SU-DHL-6 (cell line): ENCODE results near the gene PLCL1.

Source experiments
- H2AFZ ChIP-seq: fragments of 200-600 bp; sonication (generic); 2 replicates; pipeline ENCODE4 v1.6.1; 2014; ENCODE audit warnings: low read depth, mild to moderate bottlenecking, moderate library complexity, mixed read lengths, antibody characterized with exemption, low read length; ENCODE audit not compliant: severe bottlenecking
- H3F3A ChIP-seq: fragments of 200-600 bp; shearing (Covaris generic); 2 replicates; pipeline ENCODE4 v1.6.0; 2016; ENCODE audit warnings: antibody characterized with exemption, mild to moderate bottlenecking; ENCODE audit not compliant: insufficient read depth
- H3K27ac ChIP-seq: fragments of 200-600 bp; sonication (generic); 2 replicates; pipeline ENCODE4 v1.5.1; 2016; ENCODE audit warnings: low read depth, mild to moderate bottlenecking, low read length, moderate library complexity, mixed read lengths
- H3K27me3 ChIP-seq: fragments of 200-600 bp; sonication (generic), shearing (Covaris generic); 2 replicates; pipeline ENCODE4 v1.6.0; 2014; ENCODE audit warnings: mild to moderate bottlenecking, low read length
- H3K36me3 ChIP-seq: fragments of 200-600 bp; sonication (generic); 2 replicates; pipeline ENCODE4 v1.6.1; 2014; ENCODE audit warnings: mild to moderate bottlenecking, low read length, mixed read lengths
- H3K4me2 ChIP-seq: fragments of 300-600, 200-600 bp; shearing (Covaris generic), sonication (generic); 2 replicates; pipeline ENCODE4 v1.6.0; 2014; ENCODE audit warnings: low read length, low read depth, mild to moderate bottlenecking; ENCODE audit not compliant: poor library complexity, severe bottlenecking
- H3K4me3 ChIP-seq: fragments of 200-600 bp; sonication (generic); 2 replicates; pipeline ENCODE4 v1.5.1; 2014; ENCODE audit warnings: antibody characterized with exemption, low read length, mild to moderate bottlenecking, mixed read lengths; ENCODE audit not compliant: insufficient read depth, poor library complexity, severe bottlenecking
- H3K79me2 ChIP-seq: fragments of 200-600 bp; sonication (generic); 2 replicates; pipeline ENCODE4 v1.6.1; 2014; ENCODE audit warnings: mild to moderate bottlenecking, low read length, moderate library complexity; ENCODE audit not compliant: insufficient read depth
- H3K9ac ChIP-seq: fragments of 200-600 bp; sonication (generic); 2 replicates; pipeline ENCODE4 v1.7.0; 2014; ENCODE audit warnings: mild to moderate bottlenecking, low read length
- H3K9me2 ChIP-seq: fragments of 200-600 bp; sonication (generic); replicated peaks from 2 replicates; pipeline ENCODE4 v1.6.1; 2014; ENCODE audit warnings: low read length; ENCODE audit not compliant: insufficient read depth
- H3K9me3 ChIP-seq: fragments of 200-600 bp; sonication (generic); 2 replicates; pipeline ENCODE4 v1.6.1; 2014; ENCODE audit warnings: low read length, mixed read lengths; ENCODE audit not compliant: insufficient read depth
- H4K20me1 ChIP-seq: fragments of 200-600 bp; sonication (generic); 2 replicates; pipeline ENCODE4 v1.6.1; 2014; ENCODE audit warnings: low read depth, mild to moderate bottlenecking, antibody characterized with exemption, low read length, moderate library complexity, mixed read lengths
- EZH2phosphoT487 ChIP-seq: fragments of 200-600 bp; sonication (generic), shearing (Covaris generic); conservative IDR thresholded peaks from 2 replicates; pipeline ENCODE4 v1.6.1; 2018; ENCODE audit warnings: mild to moderate bottlenecking, antibody characterized with exemption, low read length, moderate library complexity, mixed read lengths
- TF ChIP-seq, protein P1 (sequence below): fragments of 200-600 bp; sonication (generic); IDR thresholded peaks from one replicate; pipeline ENCODE4 v1.5.1; 2017; ENCODE audit warnings: antibody characterized with exemption, mild to moderate bottlenecking, low read length, moderate library complexity; ENCODE audit not compliant: insufficient read depth, poor library complexity, severe bottlenecking

PLCL1 gene

DNA sequence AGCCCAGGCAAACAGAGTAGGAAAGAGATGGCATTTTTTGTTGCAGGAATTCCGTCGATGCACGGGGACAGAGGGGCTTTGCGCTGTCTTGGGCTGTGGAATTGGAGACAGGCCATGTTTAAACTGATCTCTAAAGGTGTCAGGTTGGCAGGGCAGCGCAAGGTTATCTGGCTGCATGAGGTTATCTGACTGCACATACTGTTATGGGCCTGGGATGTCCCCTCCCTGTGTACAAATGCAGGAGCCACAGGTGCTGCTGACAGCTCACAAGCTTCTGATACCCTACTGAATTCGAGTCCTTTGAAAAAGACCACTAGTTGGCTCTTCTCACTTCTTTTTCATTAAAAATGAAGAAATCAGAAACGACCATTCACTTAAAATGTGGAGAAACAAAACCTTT lies 255.4 kb downstream of the PLCL1 start:
- H3K4me2 ChIP-seq, result no peak overlapping the region
- TF ChIP-seq, protein P1, sequence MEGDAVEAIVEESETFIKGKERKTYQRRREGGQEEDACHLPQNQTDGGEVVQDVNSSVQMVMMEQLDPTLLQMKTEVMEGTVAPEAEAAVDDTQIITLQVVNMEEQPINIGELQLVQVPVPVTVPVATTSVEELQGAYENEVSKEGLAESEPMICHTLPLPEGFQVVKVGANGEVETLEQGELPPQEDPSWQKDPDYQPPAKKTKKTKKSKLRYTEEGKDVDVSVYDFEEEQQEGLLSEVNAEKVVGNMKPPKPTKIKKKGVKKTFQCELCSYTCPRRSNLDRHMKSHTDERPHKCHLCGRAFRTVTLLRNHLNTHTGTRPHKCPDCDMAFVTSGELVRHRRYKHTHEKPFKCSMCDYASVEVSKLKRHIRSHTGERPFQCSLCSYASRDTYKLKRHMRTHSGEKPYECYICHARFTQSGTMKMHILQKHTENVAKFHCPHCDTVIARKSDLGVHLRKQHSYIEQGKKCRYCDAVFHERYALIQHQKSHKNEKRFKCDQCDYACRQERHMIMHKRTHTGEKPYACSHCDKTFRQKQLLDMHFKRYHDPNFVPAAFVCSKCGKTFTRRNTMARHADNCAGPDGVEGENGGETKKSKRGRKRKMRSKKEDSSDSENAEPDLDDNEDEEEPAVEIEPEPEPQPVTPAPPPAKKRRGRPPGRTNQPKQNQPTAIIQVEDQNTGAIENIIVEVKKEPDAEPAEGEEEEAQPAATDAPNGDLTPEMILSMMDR, result no peak
- no peak for TF ChIP-seq EZH2phosphoT487
- no peaks in the 10 kb centered on the region for H3K79me2 ChIP-seq
- no peak overlapping the region for H3K9ac ChIP-seq
- H2AFZ ChIP-seq, result no peak overlapping the region
- H3K9me2 ChIP-seq, result no peaks in the 10 kb centered on the region
- H3K9me3 ChIP-seq, result no peaks in the 10 kb centered on the region
- H3K36me3 ChIP-seq, result no peaks in the 10 kb centered on the region
- H4K20me1 ChIP-seq, result no peaks in the 10 kb centered on the region
- H3K4me3 ChIP-seq, result no peak overlapping the region
- no peak overlapping the region for H3K27ac ChIP-seq
- no peaks in the 10 kb centered on the region for H3F3A ChIP-seq
- no peaks in the 10 kb centered on the region for H3K27me3 ChIP-seq

DNA sequence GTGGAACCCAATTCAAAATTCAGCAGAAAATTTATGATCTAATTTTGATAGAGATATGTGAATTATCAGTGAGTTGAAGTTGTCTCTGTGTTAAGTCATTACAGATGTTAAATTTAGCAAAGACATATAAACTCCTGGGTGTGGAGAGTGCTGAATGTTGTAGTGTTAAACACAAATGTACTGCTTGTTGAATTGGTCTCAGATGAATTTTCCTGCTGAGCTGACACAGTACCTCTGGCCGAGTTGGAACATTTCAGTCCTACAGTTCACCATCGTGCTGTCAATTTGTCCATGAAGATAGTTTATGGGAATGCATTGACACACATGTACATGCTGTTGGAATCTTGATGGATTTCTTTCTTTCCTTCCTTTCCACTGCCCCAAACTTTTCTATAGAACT lies 255.9 kb downstream of the PLCL1 start:
- Histone ChIP-seq H3K27me3 (no peaks in the 10 kb centered on the region), H3K27ac (no peak overlapping the region), H3K9me2 (no peaks in the 10 kb centered on the region), H3K79me2 (no peaks in the 10 kb centered on the region), H3K4me2 (no peak overlapping the region), H3K36me3 (no peaks in the 10 kb centered on the region), H3K4me3 (no peak overlapping the region), H3K9me3 (no peaks in the 10 kb centered on the region), H3F3A (no peaks in the 10 kb centered on the region), H4K20me1 (no peaks in the 10 kb centered on the region), H2AFZ (no peak overlapping the region), H3K9ac (no peak overlapping the region)
- TF ChIP-seq, protein P1, result no peak
- no peak for TF ChIP-seq EZH2phosphoT487

DNA sequence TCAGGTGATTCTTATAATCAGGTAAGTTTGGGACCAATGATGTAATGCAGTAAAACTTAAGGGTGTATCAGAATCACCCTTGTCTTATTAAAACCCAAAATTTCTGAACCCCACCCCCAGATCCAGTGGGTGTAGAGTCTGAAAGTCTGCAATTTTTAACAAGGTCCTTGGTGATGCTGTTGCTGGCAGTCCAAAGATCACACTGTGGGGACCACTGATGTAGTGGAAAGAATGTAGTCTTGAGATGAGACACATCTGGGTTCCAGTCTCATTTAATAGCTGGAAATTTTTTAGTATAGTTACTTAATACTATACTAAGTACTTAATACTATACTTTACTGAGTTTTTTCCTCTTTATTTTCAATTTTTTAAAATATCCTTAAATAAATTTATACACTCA lies 258.4 kb downstream of the PLCL1 start:
- no peaks in the 10 kb centered on the region for H3K9me2 ChIP-seq
- no peaks in the 10 kb centered on the region for H3K9me3 ChIP-seq
- no peak overlapping the region for H2AFZ ChIP-seq
- H4K20me1 ChIP-seq, result no peaks in the 10 kb centered on the region
- no peak overlapping the region for H3K4me3 ChIP-seq
- no peaks in the 10 kb centered on the region for H3K36me3 ChIP-seq
- H3K9ac ChIP-seq, result no peak overlapping the region
- no peak overlapping the region for H3K4me2 ChIP-seq
- no peak overlapping the region for H3K27ac ChIP-seq
- no peaks in the 10 kb centered on the region for H3F3A ChIP-seq
- TF ChIP-seq, protein P1, result no peak
- TF ChIP-seq EZH2phosphoT487, result no peak
- no peaks in the 10 kb centered on the region for H3K27me3 ChIP-seq
- no peaks in the 10 kb centered on the region for H3K79me2 ChIP-seq
